Measurements from ENCODE around the gene PRSS2.

The PRSS2 gene

GRCh38 chr7:142789441-142789840 lies 18.7 kb downstream of the PRSS2 start:
- Histone ChIP-seq H3K9me2 (replicated peaks; ENCODE audit: control insufficient read depth, low read length) (no peaks in the 10 kb centered on the region), H3K4me3 (ENCODE audit: low read length) (no peak overlapping the region), H3K4me1 (ENCODE audit: control insufficient read depth, low read length) (peaks cover 93% of the 10 kb centered on the region), H3K27me3 (ENCODE audit: control insufficient read depth, low read length) (no peaks in the 10 kb centered on the region), H3K27ac (ENCODE audit: low read depth, low read length) (no peak overlapping the region), H3F3A (ENCODE audit: control insufficient read depth, insufficient read depth) (0 out of 2 replicates have a peak, but pooled peaks cover 4% of the 10 kb centered on the region), H3K79me2 (ENCODE audit: control insufficient read depth, low read length) (no peaks in the 10 kb centered on the region), H3K9me3 (ENCODE audit: control insufficient read depth, insufficient read depth, low read length) (no peaks in the 10 kb centered on the region), H4K20me1 (ENCODE audit: control insufficient read depth, insufficient read depth, low read depth, low read length) (no peaks in the 10 kb centered on the region), H3K4me2 (ENCODE audit: low read length) (no peak overlapping the region), H3K36me3 (ENCODE audit: control insufficient read depth, low read length) (no peaks in the 10 kb centered on the region)
- TF ChIP-seq, protein P1, sequence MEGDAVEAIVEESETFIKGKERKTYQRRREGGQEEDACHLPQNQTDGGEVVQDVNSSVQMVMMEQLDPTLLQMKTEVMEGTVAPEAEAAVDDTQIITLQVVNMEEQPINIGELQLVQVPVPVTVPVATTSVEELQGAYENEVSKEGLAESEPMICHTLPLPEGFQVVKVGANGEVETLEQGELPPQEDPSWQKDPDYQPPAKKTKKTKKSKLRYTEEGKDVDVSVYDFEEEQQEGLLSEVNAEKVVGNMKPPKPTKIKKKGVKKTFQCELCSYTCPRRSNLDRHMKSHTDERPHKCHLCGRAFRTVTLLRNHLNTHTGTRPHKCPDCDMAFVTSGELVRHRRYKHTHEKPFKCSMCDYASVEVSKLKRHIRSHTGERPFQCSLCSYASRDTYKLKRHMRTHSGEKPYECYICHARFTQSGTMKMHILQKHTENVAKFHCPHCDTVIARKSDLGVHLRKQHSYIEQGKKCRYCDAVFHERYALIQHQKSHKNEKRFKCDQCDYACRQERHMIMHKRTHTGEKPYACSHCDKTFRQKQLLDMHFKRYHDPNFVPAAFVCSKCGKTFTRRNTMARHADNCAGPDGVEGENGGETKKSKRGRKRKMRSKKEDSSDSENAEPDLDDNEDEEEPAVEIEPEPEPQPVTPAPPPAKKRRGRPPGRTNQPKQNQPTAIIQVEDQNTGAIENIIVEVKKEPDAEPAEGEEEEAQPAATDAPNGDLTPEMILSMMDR (IDR thresholded peaks at IDR 0.05; ENCODE audit: low read depth, low read length, poor library complexity, severe bottlenecking), result no peak
- TF ChIP-seq EZH2phosphoT487 (IDR thresholded peaks at IDR 0.05; ENCODE audit: borderline replicate concordance, low read length), result no peak

GRCh38 chr7:142790056-142790455 lies 19.3 kb downstream of the PRSS2 start:
- TF ChIP-seq, protein P1 (IDR thresholded peaks at IDR 0.05; ENCODE audit: low read depth, low read length, poor library complexity, severe bottlenecking), result no peak
- no peak for TF ChIP-seq EZH2phosphoT487 (IDR thresholded peaks at IDR 0.05; ENCODE audit: borderline replicate concordance, low read length)
- Histone ChIP-seq H3K9me3 (ENCODE audit: control insufficient read depth, insufficient read depth, low read length) (no peaks in the 10 kb centered on the region), H3K4me3 (ENCODE audit: low read length) (no peak overlapping the region), H3K9me2 (replicated peaks; ENCODE audit: control insufficient read depth, low read length) (no peaks in the 10 kb centered on the region), H3K79me2 (ENCODE audit: control insufficient read depth, low read length) (peaks cover 2% of the 10 kb centered on the region), H3K36me3 (ENCODE audit: control insufficient read depth, low read length) (no peaks in the 10 kb centered on the region), H4K20me1 (ENCODE audit: control insufficient read depth, insufficient read depth, low read depth, low read length) (no peaks in the 10 kb centered on the region), H3K27ac (ENCODE audit: low read depth, low read length) (no peak overlapping the region), H3K27me3 (ENCODE audit: control insufficient read depth, low read length) (no peaks in the 10 kb centered on the region), H3K4me1 (ENCODE audit: control insufficient read depth, low read length) (peaks cover 94% of the 10 kb centered on the region), H3F3A (ENCODE audit: control insufficient read depth, insufficient read depth) (peaks cover 9% of the 10 kb centered on the region; the same call in 1 of the 2 replicates), H3K4me2 (ENCODE audit: low read length) (no peak overlapping the region)

DNA sequence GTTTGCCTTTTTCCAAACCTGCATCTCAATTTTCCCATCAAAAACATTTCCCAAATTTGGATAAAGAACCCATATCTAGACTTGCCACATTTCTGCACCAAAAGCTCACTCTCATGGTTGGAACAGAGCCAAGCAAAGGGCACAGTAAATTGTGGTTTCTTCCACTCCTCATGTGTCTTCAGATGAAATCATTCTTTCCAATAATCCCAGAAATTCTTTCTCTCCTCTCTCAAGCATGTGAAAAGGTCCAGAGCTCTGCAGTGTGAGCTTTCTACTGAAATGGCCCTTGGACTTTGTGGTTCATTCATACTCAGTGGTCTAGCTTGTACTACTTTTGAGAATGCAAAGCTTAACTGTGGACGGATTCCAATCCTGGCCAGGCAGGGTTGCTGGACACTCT lies 19.8 kb downstream of the PRSS2 start:
- H3K4me1 ChIP-seq (ENCODE audit: control insufficient read depth, low read length), result peaks cover 94% of the 10 kb centered on the region
- no peak overlapping the region; the same call in 1 of the 2 replicates for H3K4me2 ChIP-seq (ENCODE audit: low read length)
- H3K79me2 ChIP-seq (ENCODE audit: control insufficient read depth, low read length), result peaks cover 7% of the 10 kb centered on the region

More for the DNA sequence above, 19.8 kb downstream of the PRSS2 start:
- H3F3A ChIP-seq (ENCODE audit: control insufficient read depth, insufficient read depth), result peaks cover 9% of the 10 kb centered on the region; the same call in 1 of the 2 replicates
- H3K36me3 ChIP-seq (ENCODE audit: control insufficient read depth, low read length), result no peaks in the 10 kb centered on the region
- H4K20me1 ChIP-seq (ENCODE audit: control insufficient read depth, insufficient read depth, low read depth, low read length), result no peaks in the 10 kb centered on the region
- no peak overlapping the region for H3K4me3 ChIP-seq (ENCODE audit: low read length)
- no peak overlapping the region for H3K27ac ChIP-seq (ENCODE audit: low read depth, low read length)
- no peaks in the 10 kb centered on the region for H3K9me3 ChIP-seq (ENCODE audit: control insufficient read depth, insufficient read depth, low read length)
- TF ChIP-seq EZH2phosphoT487 (IDR thresholded peaks at IDR 0.05; ENCODE audit: borderline replicate concordance, low read length), result no peak
- TF ChIP-seq, protein P1 (IDR thresholded peaks at IDR 0.05; ENCODE audit: low read depth, low read length, poor library complexity, severe bottlenecking), result no peak
- no peaks in the 10 kb centered on the region for H3K27me3 ChIP-seq (ENCODE audit: control insufficient read depth, low read length)
- no peaks in the 10 kb centered on the region for H3K9me2 ChIP-seq (replicated peaks; ENCODE audit: control insufficient read depth, low read length)
